GM21528 (cell line): ENCODE data around the gene SCYGR6.
"Not testable (repeated sequence)": the region's sequence is repeated elsewhere in the genome, so short reads cannot be mapped to it uniquely, and the experiment has no call there.

Source experiments
- ATAC-seq: cut with Tn5 transposase; IDR thresholded peaks from one replicate; pipeline ENCODE4 v1.9.1; 2021; ENCODE audit warnings: mild to moderate bottlenecking, moderate library complexity; ENCODE audit not compliant: unreplicated experiment, low FRiP score

Gene SCYGR6, protein sequence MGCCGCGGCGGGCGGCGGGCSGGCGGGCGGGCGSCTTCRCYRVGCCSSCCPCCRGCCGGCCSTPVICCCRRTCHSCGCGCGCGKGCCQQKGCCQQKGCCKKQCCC

DNA sequence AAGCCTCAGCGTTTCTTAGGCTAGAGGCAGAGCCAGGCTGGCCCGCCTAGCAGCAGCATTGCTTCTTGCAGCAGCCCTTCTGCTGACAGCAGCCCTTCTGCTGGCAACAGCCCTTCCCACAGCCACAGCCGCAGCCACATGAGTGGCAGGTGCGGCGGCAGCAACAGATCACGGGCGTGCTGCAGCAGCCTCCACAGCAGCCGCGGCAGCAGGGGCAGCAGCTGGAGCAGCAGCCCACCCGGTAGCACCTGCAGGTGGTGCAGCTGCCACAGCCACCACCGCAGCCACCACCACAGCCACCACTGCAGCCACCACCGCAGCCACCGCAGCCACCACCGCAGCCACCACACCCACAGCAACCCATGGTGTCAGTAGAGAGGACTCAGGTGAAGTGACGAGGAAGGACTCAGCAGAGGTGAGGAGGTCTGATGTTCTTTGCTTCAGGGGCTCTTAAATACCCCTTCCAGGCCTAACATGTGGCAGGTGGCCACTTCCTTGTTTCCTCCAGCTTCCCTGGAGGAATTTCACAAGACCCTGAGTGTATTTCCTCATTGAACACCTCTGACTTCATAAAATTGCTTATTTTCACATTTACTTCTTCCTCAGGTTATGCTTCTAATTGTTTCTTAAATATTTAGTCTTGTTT, at the start of gene SCYGR6:
SCYGR6 (minus strand) TSS at position 364 of the 646 bp plus-strand sequence; CDS start at position 364, 0 bp downstream.
- no peak for ATAC-seq

DNA sequence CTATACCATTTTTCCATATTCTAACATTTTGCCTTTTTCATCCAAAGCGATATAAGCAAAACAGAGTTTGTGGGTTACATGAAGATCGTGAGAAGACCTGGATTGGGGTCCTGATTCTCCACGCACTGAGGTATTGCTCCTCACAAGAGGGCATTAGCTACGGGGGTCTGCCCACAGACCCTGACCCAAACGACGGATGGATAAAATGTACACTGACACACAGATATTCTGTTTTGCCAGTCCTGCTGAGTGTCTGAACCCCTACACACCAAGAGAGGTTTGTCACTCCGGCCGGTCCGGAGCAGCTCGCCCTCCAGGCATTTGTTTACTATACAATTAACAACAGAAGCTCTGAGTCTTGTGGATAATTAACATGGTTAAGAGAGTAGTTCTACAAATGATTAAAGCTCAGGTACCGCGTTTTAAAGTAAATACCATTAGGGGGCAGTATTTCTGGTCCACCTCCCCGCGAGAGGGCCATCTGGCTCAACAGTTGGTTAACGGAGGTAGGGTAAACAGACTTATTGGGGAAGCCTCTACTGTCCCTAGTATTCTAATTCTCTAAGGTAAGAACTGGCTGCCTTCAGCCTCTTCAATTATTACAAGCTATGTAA, 49.6 kb upstream of the SCYGR6 start:
- ATAC-seq = peak; percentile 63

DNA sequence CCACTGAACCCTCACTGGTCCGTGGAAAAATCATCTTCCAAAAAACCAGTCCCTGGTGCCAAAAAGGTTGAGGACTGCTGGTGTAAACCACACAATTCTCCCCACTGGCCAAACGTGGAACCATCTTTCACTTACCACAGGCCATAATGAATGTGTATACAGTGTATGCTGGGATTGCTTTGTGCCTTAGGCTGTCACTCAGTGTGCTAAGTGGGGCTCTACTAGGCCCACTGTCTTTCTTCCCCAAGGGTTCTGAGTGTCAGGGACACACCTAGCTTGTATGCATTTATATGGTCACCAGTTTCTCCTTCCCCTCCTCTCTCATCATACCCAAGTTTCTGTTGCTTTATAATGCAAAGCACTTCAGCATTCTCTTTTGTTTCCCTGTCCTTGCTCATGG, 48.4 kb upstream of the SCYGR6 start:
- no peak for ATAC-seq

DNA sequence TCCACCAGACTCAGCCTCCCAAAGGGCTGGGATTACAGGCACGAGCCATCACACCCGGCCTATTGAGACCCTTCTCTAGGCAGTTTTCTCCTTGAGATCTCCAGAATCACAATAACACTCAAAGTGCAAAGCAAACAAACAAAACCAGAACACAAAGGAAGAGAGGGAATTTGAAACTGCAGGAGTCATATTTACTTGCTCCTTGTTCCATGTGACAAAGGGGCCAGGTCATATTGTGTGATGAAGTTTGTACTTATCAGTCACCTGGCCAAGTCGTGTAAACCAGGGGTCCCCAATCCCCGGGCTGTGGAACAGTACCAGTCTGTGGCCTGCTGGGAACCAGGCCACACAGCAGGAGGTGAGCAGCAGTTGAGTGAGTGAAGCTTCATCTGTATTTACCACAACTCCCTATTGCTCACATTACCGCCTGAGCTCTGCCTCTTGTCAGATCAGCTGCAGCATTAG, 47.7 kb upstream of the SCYGR6 start:
- no peak for ATAC-seq

DNA sequence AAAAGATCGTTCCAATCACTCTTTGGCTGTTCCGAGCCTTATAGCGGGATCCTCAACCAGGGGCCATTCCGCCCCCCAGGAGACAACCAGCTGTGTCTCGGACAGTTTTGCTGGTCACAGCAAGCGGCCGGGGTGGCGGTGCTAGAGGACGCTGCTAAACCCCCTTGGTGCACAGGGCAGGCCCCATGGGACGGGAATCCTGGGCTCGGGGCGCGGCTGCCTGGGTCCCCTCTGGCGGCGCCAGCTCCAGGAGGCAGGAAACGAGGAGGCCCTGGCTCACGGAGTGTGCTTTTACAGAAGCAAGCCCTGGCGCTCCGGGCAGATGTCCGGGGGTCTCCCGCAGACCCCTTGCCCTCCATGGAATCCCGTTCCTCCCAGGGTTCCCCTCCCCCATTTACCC, 43.3 kb upstream of the SCYGR6 start:
- no peak for ATAC-seq

DNA sequence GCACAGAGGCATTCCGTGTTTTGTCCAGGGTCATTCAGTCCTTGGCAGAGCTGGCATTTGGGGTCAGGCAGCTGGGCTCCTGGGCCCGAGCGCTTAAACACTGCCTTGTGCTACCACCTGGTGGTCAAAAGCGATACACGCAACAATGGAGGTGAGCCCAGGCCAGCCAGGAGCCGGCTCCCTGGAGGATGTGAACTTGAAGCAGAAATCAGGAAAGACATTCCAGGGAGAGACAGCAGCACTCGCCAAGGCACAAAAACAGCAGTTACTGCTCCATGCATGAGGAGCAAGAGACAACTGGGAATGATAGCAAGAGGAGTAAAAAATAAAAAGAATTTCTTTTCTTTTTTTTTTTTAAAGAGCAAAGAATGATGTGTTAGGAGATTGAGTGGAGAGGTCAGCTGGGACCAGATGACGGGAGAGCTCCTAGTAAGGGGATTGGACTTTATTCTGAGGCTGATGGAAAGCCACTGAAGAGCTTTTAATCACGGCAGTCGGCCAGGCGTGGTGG, 41.9 kb upstream of the SCYGR6 start:
- ATAC-seq = peak; percentile 96

DNA sequence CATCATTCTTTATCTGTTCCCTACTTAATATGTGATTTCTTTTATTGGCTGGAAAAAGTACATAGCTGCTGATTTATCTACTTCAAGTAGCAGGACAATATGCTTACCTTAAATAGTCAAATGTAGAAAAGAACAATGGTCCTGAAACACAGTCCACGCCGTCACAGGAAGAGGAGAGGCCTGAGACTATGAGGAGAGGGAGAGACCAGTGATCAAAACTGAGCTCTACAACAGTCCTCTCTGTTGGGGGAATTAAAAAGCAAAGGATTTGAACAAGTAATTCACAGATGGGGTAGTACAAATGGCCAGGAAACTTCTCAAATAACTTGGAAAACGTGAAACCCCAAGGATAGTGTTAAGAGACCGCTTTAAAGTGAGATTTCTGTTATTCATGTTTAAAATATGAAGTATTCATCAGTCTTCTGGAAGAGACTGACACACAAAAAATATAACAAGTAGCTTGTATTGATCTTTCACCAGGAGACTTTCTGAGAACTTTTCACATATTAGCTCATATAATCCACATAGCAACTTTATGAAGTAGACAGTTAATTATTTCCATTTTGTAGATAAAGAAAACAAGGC, 41.3 kb upstream of the SCYGR6 start:
- ATAC-seq = peak; percentile 17

DNA sequence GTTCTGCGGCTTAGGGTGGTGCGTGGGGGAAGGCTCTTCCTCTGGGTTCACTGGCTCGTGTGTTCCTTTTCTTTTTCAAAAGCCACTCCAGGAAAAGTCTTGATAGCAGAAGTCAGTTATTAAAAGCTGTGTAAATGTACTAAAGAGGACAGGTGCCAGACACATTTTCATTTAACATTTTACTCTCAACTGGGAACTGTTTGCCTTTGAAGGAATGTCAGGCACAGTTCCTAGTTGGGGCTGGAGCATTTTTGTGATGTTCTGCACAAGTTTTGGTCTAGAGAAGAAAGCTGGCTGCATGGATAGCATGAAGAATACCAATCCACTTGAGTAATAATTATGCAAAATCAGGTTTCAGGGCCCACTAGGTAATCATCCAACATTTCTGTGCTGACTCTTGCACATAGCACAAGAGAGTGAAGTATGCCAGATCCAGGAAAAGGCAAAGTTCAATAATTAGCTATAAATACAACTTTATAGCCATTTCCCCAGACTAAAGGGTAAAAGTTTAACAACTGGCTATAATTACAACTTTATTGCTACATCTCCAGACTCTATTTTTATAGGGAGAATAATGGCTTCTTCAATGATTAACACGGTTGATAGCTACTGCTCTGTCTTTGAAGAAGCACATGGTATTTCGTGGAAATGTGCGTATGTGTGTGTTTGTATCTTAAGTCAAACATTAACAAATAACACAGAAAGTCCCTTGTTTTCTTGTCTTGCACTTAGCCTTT, 37.4 kb upstream of the SCYGR6 start:
- no peak for ATAC-seq

DNA sequence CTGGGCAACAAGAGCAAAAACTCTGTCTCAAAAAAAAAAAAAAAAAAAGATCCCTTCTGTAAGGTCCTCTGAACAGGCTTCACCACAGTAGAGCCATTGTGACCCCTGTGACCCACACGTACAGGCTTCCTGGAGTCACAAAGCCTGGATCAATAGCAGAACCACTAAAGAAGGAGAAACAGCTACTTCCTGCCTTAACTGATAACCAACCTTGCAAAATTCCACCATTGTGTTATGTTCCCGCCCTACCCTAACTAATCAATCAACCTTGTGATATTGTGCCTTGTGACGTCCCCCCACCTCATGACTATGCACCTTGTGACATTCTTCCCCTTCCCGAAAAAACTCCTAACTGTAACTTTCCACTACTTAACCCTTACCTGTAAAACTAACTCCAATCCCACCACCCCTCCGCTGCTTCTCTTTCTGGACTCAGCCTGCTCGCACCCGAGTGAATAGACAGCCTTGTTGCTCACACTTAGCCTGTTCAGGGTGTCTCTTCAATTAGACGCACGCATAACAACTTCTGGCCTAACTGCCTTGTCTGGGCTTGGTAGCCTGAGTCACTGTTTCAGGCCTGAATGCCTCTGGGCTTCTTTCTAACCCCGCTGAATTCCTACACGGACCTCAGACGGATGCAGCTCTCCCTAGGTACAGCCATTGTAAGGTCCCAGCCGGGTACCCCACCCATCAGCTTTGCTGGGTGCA, 35.0 kb upstream of the SCYGR6 start:
- no peak for ATAC-seq

DNA sequence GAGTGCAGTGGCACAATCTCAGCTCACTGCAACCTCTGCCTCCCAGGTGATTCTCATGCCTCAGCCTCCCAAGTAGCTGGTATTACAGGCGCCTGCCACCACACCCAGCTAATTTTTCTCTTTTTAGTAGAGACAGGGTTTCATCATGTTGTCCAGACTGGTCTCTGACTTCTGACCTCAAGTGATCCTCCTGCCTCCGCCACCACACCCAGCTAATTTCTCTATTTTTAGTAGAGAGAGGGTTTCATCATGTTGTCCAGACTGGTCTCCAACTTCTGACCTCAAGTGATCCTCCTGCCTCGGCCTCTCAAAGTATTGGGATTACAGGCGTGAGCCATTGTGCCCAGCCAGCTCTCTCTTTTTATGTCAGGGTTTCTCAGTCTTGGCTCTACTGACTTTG, 31.7 kb upstream of the SCYGR6 start:
- ATAC-seq = not testable (repeated sequence)

DNA sequence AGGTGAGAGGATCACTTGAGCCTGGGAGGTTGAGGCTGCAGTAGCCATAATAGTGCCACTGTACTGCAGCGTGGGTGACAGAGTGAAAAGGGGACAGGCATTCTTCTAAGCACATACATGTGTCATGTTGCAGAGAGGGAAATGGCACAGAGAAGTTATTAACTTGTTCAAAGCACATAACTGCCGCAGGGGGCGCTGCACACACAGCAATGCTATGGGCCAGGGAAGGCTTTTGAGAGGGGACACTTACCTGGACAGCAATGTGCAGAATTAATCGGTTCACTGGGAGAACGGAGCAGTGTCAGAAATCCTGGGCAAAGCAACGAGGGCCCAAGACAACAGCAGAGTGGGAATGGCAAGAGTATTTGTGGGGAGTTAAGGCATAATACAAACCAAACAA, 23.5 kb upstream of the SCYGR6 start:
- no peak for ATAC-seq

DNA sequence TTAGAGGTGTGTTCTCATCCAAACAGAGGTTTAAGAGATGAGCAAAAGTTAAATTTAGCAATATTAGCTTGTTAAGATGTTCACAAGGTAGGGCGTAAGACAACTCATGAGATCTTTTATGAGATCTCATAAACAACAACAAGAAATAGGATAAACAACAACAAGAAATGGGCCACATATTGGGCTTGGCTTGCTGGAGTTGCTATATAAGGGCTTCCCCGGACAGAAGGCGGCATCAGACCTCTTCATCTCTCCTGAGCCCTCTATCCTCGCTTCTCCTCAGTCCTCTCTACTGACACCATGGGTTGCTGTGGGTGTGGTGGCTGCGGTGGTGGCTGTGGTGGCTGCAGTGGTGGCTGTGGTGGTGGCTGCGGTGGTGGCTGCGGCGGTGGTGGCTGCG, 21.0 kb upstream of the SCYGR6 start, which contains the start of gene SCYGR8:
SCYGR8 (plus strand) TSS at position 301 of the 400 bp plus-strand sequence; CDS start at position 301, 0 bp downstream.
- ATAC-seq = no peak

DNA sequence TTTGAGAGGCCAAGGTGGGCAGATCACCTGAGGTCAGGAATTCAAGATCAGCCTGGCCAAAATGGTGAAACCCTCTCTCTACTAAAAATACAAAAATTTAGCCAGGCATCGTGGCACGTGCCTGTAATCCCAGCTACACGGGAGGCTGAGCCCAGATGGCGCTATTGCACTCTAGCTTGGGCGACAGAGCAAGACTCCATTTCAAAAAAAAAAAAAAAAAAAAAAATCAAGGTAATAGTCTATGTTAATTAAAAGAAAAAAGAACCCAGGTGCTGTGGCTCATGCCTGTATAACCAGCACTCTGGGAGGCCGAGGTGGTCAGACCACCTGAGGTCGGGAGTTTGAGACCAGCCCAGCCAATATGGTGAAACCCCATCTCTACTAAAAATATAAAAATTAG, 16.1 kb upstream of the SCYGR6 start:
- ATAC-seq = not testable (repeated sequence)

DNA sequence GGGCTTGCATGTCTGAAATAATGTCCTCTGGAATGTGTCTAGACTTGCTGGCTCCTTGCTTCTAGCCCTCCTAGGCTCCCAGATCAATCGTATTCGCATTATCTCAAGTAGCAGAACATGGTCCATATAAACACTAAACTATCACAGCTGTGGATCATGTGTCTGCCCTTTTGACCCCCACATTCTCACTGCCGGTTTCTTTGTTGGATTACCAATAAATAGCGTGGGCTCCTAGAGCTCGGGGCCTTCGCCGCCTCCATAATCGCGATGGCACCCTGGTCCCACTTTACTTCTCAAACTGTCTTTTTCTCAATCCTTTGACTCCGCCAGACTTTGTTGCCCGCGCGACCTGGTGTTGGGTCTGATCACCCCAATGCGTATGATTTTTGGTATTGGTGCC, 14.8 kb upstream of the SCYGR6 start:
- no peak for ATAC-seq

DNA sequence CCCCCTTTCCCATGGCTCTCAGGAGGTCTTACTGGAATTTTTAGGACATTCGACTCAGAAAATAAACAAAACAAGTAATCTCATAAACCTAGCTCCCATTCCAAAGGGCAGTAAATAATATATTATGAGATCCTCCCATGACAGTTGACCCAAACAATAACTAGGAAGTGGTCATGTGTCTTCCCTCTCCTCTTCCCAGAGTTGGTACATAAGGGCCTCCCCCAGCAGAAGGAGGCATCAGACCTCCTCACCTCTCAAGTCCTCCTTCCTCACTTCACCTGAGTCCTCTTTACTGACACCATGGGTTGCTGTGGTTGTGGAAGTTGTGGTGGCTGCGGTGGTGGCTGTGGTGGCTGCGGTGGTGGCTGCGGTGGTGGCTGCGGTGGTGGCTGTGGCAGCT, 3.5 kb upstream of the SCYGR6 start, which contains the start of gene SCYGR7:
SCYGR7 (plus strand) TSS at position 301 of the 400 bp plus-strand sequence; CDS start at position 301, 0 bp downstream.
- ATAC-seq = no peak

DNA sequence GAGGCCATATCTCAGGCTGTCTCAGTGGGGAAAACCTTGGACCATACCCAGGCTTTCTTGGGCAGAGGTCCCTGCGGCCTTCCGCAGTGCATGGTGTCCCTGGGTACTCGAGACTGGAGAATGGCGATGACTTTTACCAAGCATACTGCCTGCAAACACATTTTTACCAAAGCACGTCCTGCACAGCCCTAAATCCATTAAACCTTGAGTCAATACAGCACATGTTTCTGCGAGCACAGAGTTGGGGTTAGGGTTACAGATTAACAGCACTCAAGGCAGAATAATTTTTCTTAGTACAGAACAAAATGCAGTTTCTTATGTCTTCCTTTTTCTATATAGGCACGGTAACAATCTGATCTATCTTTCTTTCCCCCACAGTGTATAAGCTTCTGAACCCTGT, 1.7 kb downstream of the SCYGR6 start:
- ATAC-seq = not testable (repeated sequence)

DNA sequence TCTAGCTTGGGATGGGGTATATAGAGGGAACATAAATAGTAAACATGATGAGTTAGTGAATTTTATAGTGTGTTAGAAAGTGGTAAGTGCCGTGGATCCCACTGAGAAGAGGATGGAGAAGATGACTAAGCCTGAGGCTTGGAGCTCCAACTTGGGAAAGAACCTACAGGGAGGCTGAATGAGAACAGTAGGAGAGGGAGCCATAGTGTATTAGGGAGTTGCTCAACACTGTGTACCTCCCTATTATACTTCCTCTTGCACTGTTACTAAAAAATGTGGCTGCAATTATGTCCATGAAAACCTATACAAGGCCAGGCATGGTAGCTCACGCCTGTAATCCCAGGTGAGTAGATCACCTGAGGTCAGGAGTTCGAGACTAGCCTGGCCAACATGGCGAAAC, 3.9 kb downstream of the SCYGR6 start:
- ATAC-seq = no peak

DNA sequence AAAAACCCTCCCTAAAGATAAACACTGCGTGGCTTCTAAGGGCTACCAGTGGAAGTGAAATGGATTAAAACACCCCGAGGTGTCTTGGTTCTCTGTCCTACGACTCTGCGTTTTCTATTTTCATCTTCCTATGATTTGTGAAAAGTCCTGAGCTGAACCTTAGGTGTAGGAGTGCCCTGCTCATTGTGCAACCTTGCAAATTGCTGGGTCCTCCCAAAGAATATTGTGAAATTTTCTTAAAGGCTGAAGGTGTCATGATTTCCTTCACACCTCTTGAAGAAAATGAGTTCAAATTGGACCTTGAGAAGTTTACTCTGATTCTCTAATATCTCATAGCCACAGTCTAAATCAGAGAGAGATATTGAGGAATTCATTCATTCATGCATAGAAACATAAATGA, 4.9 kb downstream of the SCYGR6 start:
- ATAC-seq = no peak

DNA sequence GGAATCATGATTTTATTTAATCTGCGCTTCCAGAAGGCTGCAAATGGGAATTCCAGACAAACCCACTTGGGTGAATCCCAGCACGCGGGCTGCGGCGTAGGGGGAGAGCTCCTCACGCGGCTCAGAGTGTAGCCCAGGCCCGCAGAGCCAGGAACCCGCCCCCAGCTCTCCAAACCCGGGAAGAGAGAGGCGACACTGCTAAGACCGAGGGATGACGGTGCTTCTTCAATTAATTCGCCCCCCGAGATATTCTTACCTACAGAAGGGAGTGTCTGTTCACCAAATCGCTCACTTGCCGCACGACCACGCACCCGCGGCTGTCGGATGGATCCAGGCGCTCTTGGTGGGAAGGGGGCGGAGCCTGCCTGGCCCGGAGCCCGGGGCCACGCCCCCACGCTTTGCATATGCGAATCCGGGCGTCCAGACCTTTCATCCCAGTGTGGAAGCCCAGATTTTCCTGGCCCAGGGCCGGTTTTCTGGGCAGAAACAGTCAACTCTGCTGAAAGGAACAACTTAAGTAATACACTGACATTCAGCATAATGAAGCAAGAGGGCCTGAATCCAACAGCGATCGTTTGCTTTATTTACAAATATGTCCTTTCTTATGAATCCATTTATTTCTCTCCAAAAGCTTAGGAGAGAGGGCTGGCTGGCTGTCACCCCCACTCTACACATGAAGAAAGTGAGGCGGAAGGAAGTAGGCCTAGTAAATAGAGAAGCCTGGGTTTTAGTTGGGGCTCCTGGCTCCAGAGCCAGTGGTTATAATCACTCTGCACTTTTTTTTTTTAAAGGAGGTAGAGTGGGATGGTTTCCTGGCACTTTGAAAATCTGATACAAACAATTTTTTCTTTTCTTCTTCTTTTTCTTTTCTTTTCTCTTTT, 6.6 kb downstream of the SCYGR6 start, which contains the start of gene SLC19A3:
SLC19A3 (minus strand) TSS at position 342 of the 881 bp plus-strand sequence. CDS start 15,710 bp downstream, outside the sequence.
- ATAC-seq = no peak
